ENCODE measurements around the gene CSMD2.

The CSMD2 gene

DNA sequence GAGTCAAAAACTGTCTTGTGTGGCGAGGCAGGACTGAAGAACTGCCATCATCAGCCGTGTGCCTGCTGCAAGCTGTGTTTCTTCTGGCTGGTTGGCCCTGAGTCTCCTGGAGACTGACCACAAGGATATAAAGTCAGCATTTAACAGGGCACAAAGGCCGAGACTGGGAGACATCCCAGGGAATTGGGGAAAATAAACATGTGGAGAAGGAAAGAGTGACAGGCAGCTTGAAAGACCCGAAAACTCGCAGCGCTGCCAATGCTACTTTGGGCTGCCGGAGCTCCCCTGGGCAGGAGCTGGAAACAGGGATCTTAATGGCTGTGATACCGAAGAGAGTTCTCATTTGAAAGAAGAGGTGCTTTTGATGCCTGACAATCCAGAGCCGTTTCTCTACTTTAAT lies 426.5 kb downstream of the CSMD2 start:
- TF ChIP-seq EZH2phosphoT487 (conservative IDR thresholded peaks at IDR 0.05; ENCODE audit: low read length) = no peak
- TF ChIP-seq, protein P1, sequence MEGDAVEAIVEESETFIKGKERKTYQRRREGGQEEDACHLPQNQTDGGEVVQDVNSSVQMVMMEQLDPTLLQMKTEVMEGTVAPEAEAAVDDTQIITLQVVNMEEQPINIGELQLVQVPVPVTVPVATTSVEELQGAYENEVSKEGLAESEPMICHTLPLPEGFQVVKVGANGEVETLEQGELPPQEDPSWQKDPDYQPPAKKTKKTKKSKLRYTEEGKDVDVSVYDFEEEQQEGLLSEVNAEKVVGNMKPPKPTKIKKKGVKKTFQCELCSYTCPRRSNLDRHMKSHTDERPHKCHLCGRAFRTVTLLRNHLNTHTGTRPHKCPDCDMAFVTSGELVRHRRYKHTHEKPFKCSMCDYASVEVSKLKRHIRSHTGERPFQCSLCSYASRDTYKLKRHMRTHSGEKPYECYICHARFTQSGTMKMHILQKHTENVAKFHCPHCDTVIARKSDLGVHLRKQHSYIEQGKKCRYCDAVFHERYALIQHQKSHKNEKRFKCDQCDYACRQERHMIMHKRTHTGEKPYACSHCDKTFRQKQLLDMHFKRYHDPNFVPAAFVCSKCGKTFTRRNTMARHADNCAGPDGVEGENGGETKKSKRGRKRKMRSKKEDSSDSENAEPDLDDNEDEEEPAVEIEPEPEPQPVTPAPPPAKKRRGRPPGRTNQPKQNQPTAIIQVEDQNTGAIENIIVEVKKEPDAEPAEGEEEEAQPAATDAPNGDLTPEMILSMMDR (IDR thresholded peaks at IDR 0.05; ENCODE audit: insufficient read depth, low read length, poor library complexity, severe bottlenecking) = no peak
- Histone ChIP-seq H3K27me3 (ENCODE audit: low read length) (no peaks in the 10 kb centered on the region), H4K20me1 (ENCODE audit: low read depth, low read length) (no peaks in the 10 kb centered on the region)

GRCh38 chr1:33736496-33736895 lies 428.5 kb downstream of the CSMD2 start:
- no peak overlapping the region for H2AFZ ChIP-seq (ENCODE audit: low read depth, low read length, severe bottlenecking)
- no peaks in the 10 kb centered on the region for H3K9me2 ChIP-seq (replicated peaks; ENCODE audit: insufficient read depth, low read length)
- no peaks in the 10 kb centered on the region for H3F3A ChIP-seq (ENCODE audit: insufficient read depth)
- H3K4me2 ChIP-seq (ENCODE audit: low read depth, low read length, poor library complexity, severe bottlenecking) = no peak overlapping the region
- no peak for TF ChIP-seq EZH2phosphoT487 (conservative IDR thresholded peaks at IDR 0.05; ENCODE audit: low read length)
- TF ChIP-seq, protein P1 (IDR thresholded peaks at IDR 0.05; ENCODE audit: insufficient read depth, low read length, poor library complexity, severe bottlenecking) = no peak
- no peaks in the 10 kb centered on the region for H4K20me1 ChIP-seq (ENCODE audit: low read depth, low read length)
- no peaks in the 10 kb centered on the region for H3K36me3 ChIP-seq (ENCODE audit: low read length)
- H3K79me2 ChIP-seq (ENCODE audit: insufficient read depth, low read length) = no peaks in the 10 kb centered on the region
- no peaks in the 10 kb centered on the region for H3K9me3 ChIP-seq (ENCODE audit: insufficient read depth, low read length)
- no peak overlapping the region for H3K4me3 ChIP-seq (ENCODE audit: insufficient read depth, low read length, poor library complexity, severe bottlenecking)
- no peak overlapping the region for H3K9ac ChIP-seq (ENCODE audit: low read length)
- H3K27me3 ChIP-seq (ENCODE audit: low read length) = no peaks in the 10 kb centered on the region
- H3K27ac ChIP-seq (ENCODE audit: low read depth, low read length) = no peak overlapping the region

More for the DNA sequence above, 426.5 kb downstream of the CSMD2 start:
- H3K9me3 ChIP-seq (ENCODE audit: insufficient read depth, low read length) = no peaks in the 10 kb centered on the region
- no peak overlapping the region for H3K4me3 ChIP-seq (ENCODE audit: insufficient read depth, low read length, poor library complexity, severe bottlenecking)
- no peaks in the 10 kb centered on the region for H3K36me3 ChIP-seq (ENCODE audit: low read length)
- no peak overlapping the region for H3K27ac ChIP-seq (ENCODE audit: low read depth, low read length)
- H3F3A ChIP-seq (ENCODE audit: insufficient read depth) = no peaks in the 10 kb centered on the region
- no peak overlapping the region for H3K4me2 ChIP-seq (ENCODE audit: low read depth, low read length, poor library complexity, severe bottlenecking)
- no peak overlapping the region for H2AFZ ChIP-seq (ENCODE audit: low read depth, low read length, severe bottlenecking)
- no peaks in the 10 kb centered on the region for H3K79me2 ChIP-seq (ENCODE audit: insufficient read depth, low read length)
- no peak overlapping the region for H3K9ac ChIP-seq (ENCODE audit: low read length)
- no peaks in the 10 kb centered on the region for H3K9me2 ChIP-seq (replicated peaks; ENCODE audit: insufficient read depth, low read length)

DNA sequence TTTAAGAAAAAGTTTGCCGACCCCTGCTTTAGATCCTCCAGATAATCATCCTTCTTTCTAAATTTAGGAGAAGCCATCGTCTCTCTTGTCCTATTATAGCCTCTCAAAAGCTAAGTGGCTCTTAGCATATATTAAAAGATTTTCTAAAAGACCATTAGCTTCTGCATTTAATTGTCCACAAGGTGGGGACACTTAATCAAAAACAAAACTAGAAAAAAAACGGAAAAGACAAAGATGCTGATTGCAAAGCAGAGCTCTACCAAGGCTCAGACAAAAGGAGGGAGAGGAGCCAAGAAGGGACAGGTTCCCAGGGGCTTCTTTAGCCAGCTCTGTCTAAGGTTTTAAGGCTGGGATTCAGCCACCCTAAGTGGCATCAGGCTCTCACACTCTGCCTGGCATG lies 429.4 kb downstream of the CSMD2 start:
- Histone ChIP-seq H3F3A (ENCODE audit: insufficient read depth) (no peaks in the 10 kb centered on the region), H3K4me3 (ENCODE audit: insufficient read depth, low read length, poor library complexity, severe bottlenecking) (no peak overlapping the region), H3K9me3 (ENCODE audit: insufficient read depth, low read length) (no peaks in the 10 kb centered on the region), H3K9me2 (replicated peaks; ENCODE audit: insufficient read depth, low read length) (no peaks in the 10 kb centered on the region), H2AFZ (ENCODE audit: low read depth, low read length, severe bottlenecking) (no peak overlapping the region), H4K20me1 (ENCODE audit: low read depth, low read length) (no peaks in the 10 kb centered on the region), H3K27me3 (ENCODE audit: low read length) (no peaks in the 10 kb centered on the region), H3K4me2 (ENCODE audit: low read depth, low read length, poor library complexity, severe bottlenecking) (no peak overlapping the region), H3K79me2 (ENCODE audit: insufficient read depth, low read length) (no peaks in the 10 kb centered on the region), H3K27ac (ENCODE audit: low read depth, low read length) (no peak overlapping the region), H3K9ac (ENCODE audit: low read length) (no peak overlapping the region), H3K36me3 (ENCODE audit: low read length) (no peaks in the 10 kb centered on the region)
- TF ChIP-seq, protein P1 (IDR thresholded peaks at IDR 0.05; ENCODE audit: insufficient read depth, low read length, poor library complexity, severe bottlenecking) = no peak
- TF ChIP-seq EZH2phosphoT487 (conservative IDR thresholded peaks at IDR 0.05; ENCODE audit: low read length) = no peak
